NCI-H748 (cell line): ENCODE results near the gene TSTD2.

ENCODE experiments used
- DNase-seq: peaks from one replicate; lab custom pipeline; 2025; ENCODE audit not compliant: unreplicated experiment; lab: John Stamatoyannopoulos, UW

TSTD2 gene

GRCh38 chr9:97565262-97565661 lies 67.9 kb downstream of the TSTD2 start:
- no peak for DNase-seq

GRCh38 chr9:97564291-97565175 lies 68.6 kb downstream of the TSTD2 start:
- peak; percentile 25 for DNase-seq

- DNase-seq = no peak
Observed at GRCh38 chr9:97563458-97564135, 69.6 kb downstream of the TSTD2 start.

- DNase-seq = no peak
Observed at GRCh38 chr9:97562542-97562941, 70.6 kb downstream of the TSTD2 start.

- no peak for DNase-seq
Observed at GRCh38 chr9:97561501-97561900, 71.7 kb downstream of the TSTD2 start.

- DNase-seq = no peak
Observed at GRCh38 chr9:97560851-97561250, 72.3 kb downstream of the TSTD2 start.

GRCh38 chr9:97560154-97560553 lies 73.0 kb downstream of the TSTD2 start:
- no peak for DNase-seq

- DNase-seq = no peak
Observed at GRCh38 chr9:97559111-97559514, 74.1 kb downstream of the TSTD2 start.

- no peak for DNase-seq
Observed at GRCh38 chr9:97558701-97559101, 74.5 kb downstream of the TSTD2 start.

GRCh38 chr9:97557606-97558095 lies 75.5 kb downstream of the TSTD2 start:
- no peak for DNase-seq

- no peak for DNase-seq
Observed at GRCh38 chr9:97556721-97557605, 76.2 kb downstream of the TSTD2 start.

- no peak for DNase-seq
Observed at GRCh38 chr9:97556036-97556720, 77.0 kb downstream of the TSTD2 start.

- no peak for DNase-seq
Observed at GRCh38 chr9:97555164-97555563, 78.0 kb downstream of the TSTD2 start.

- no peak for DNase-seq
Observed at GRCh38 chr9:97554566-97555075, 78.5 kb downstream of the TSTD2 start.

- DNase-seq = no peak
Observed at GRCh38 chr9:97553841-97554240, 79.3 kb downstream of the TSTD2 start.

- no peak for DNase-seq
Observed at GRCh38 chr9:97553141-97553540, 80.0 kb downstream of the TSTD2 start.

GRCh38 chr9:97551308-97551707 lies 81.9 kb downstream of the TSTD2 start:
- DNase-seq = no peak

- no peak for DNase-seq
Observed at GRCh38 chr9:97550386-97550785, 82.8 kb downstream of the TSTD2 start.
